ENCODE results near the gene HS6ST2.

- TF ChIP-seq SP1 (IDR thresholded peaks at IDR 0.05; ENCODE audit: low read depth) (no peak), CTCF (IDR thresholded peaks at IDR 0.05 in 2 of 3, conservative IDR thresholded peaks at IDR 0.05 in 1 of 3; ENCODE audit: borderline replicate concordance in 1 of 3, insufficient read depth in 1 of 3, low read depth in 2 of 3, low read length in 2 of 3) (no peak), ZNF274 (IDR thresholded peaks at IDR 0.05; ENCODE audit: low read depth, low read length) (no peak), EZH2phosphoT487 (IDR thresholded peaks at IDR 0.05; ENCODE audit: borderline replicate concordance) (no peak), EZH2 (IDR thresholded peaks at IDR 0.05) (no peak), POLR2A (IDR thresholded peaks at IDR 0.05; ENCODE audit: borderline replicate concordance, extremely low read depth, insufficient read depth, insufficient read length) (no peak)
These were observed 207.9 kb downstream of the HS6ST2 start for GRCh38 chrX:132750331-132751062.

Measured in HCT116 (cell line).